Hepatocyte (in vitro differentiated cells): ENCODE results near the gene MCF2L. TPM values are rescaled to one million over a fixed set of nuclear protein-coding genes. Genes with fewer than 3 reads are reported as not detected.

Source experiments
- DNase-seq: peaks from one replicate; pipeline ENCODE4 v3.0.0-alpha.2; 2016; ENCODE audit warnings: low spot score
- H2AFZ ChIP-seq: fragments of 200-600 bp; sonication (generic); 2 replicates; pipeline ENCODE4 v1.6.0; 2016; ENCODE audit warnings: antibody characterized with exemption, mild to moderate bottlenecking
- H3K27ac ChIP-seq: fragments of 200-600 bp; sonication (generic); 2 replicates; pipeline ENCODE4 v1.5.1; 2016; ENCODE audit warnings: mild to moderate bottlenecking
- H3K27me3 ChIP-seq: fragments of 200-600 bp; sonication (generic); 2 replicates; pipeline ENCODE4 v1.6.1; 2016
- H3K36me3 ChIP-seq: fragments of 200-600 bp; sonication (generic); replicated peaks from 2 replicates; pipeline ENCODE4 v1.5.1; 2016; ENCODE audit warnings: low read depth; ENCODE audit not compliant: insufficient read depth
- H3K4me1 ChIP-seq: fragments of 200-600 bp; sonication (generic); 2 replicates; pipeline ENCODE4 v1.5.1; 2016; ENCODE audit warnings: mild to moderate bottlenecking, moderate library complexity; ENCODE audit not compliant: insufficient read depth
- H3K4me2 ChIP-seq: fragments of 200-600 bp; sonication (generic); 2 replicates; pipeline ENCODE4 v1.6.0; 2016
- H3K4me3 ChIP-seq: fragments of 200-600 bp; sonication (generic); 2 replicates; pipeline ENCODE4 v1.5.1; 2016; ENCODE audit warnings: mild to moderate bottlenecking
- H3K79me2 ChIP-seq: fragments of 200-600 bp; sonication (generic); 2 replicates; pipeline ENCODE4 v1.6.0; 2017; ENCODE audit warnings: mild to moderate bottlenecking
- H3K9me2 ChIP-seq: fragments of 200-600 bp; sonication (generic); replicated peaks from 2 replicates; pipeline ENCODE4 v1.6.0; 2017; ENCODE audit warnings: mild to moderate bottlenecking; ENCODE audit not compliant: insufficient read depth
- H3K9me3 ChIP-seq: fragments of 200-600 bp; sonication (generic); 2 replicates; pipeline ENCODE4 v1.5.1; 2016; ENCODE audit warnings: low read depth, mild to moderate bottlenecking
- H4K20me1 ChIP-seq: fragments of 200-600 bp; sonication (generic); 2 replicates; pipeline ENCODE4 v1.6.0; 2016; ENCODE audit warnings: mild to moderate bottlenecking; ENCODE audit not compliant: insufficient read depth, poor library complexity, severe bottlenecking
- EZH2 ChIP-seq: fragments of 200-600 bp; sonication (generic); IDR thresholded peaks from 2 replicates; pipeline ENCODE4 v1.6.1; 2016; ENCODE audit warnings: antibody characterized with exemption, mild to moderate bottlenecking, borderline replicate concordance
- EZH2phosphoT487 ChIP-seq: fragments of 200-600 bp; sonication (generic); IDR thresholded peaks from one replicate; pipeline ENCODE4 v1.6.1; 2018; ENCODE audit warnings: antibody characterized with exemption, mild to moderate bottlenecking, low read depth, moderate library complexity; ENCODE audit not compliant: unreplicated experiment, severe bottlenecking
- WGBS: methylation state at CpG from one replicate; pipeline ENCODE4 v1.1.6; 2016; ENCODE audit warnings: low lambda C conversion rate; ENCODE audit errors: missing lambda C conversion rate; 5-methylcytosine and 5-hydroxymethylcytosine counted together
- polyA plus RNA-seq: library from polyadenylated mRNA; unstranded; fragments of >200 nt; fragmentation: Nextera tagmentation; extraction: Ambion mirVana; gene quantifications from 2 replicates; pipeline ENCODE4 v1.2.1, GENCODE V29; 2016
- total RNA-seq: library from RNA; depleted of rRNA; stranded (reverse); fragments of >200 nt; gene quantifications from 2 replicates; pipeline ENCODE4 v1.2.3, GENCODE V29; 2014
- TF ChIP-seq, protein P1 (sequence below): fragments of 200-600 bp; sonication (generic); IDR thresholded peaks from 2 replicates; pipeline ENCODE4 v1.5.1; 2016; ENCODE audit warnings: antibody characterized with exemption, mild to moderate bottlenecking; ENCODE audit not compliant: poor library complexity

Gene MCF2L
- total and polyA plus RNA-seq, 2 experiments from 2014 or later: 11.1 to 22.4 TPM

DNA sequence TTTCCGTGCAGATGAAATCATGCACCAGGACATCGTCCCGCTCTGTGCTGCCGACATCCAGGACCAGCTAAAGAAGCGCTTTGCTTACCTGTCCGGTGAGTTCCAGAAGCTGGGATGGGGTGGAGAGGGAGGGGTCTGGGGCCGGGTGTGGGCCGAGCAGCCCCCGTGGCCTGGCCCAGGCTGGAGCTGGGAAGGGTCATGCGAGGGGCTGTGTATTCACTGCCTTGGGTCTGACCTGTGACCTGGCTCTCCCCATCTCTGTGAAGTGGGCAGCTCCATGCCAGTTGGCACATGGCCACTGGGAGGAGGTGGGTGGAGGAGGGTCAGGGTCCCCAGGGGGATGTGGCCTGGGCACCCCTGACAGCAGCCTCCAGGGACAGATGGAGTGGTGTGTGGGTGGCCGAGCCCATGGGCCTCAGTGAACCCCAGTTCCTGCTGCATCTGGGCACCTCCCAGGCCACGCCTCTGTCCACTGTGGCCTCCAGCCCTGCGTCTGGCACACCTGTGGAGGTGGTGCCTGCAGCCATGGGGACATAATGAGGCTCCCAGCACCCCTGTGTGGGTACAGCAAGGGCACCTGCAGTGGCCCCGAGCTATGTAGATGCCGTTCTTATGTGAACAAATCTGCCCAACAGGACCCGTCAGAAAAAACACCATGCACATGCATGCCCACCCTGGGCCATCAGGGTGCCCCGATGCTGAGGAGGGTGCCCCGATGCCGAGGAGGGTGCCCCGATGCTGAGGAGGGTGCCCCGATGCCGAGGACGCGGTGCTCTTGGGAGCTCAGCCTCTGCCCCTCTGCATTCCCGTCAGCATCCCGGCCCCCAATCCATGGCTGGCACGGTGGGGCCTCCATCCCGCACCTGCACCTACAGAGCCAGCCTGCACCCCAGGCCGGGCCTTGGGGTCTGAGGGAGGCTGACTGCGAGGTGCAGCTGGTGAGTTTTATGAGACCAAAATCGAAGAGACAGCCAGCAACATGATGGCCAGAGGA, 46.0 kb downstream of the MCF2L start:
- Histone ChIP-seq H2AFZ (no peak overlapping the region), H3K9me2 (no peaks in the 10 kb centered on the region), H3K79me2 (peaks cover 3% of the 10 kb centered on the region), H3K4me3 (no peak overlapping the region), H3K4me2 (no peak overlapping the region), H4K20me1 (no peaks in the 10 kb centered on the region), H3K27me3 (no peaks in the 10 kb centered on the region), H3K36me3 (no peaks in the 10 kb centered on the region), H3K27ac (no peak overlapping the region), H3K9me3 (no peaks in the 10 kb centered on the region), H3K4me1 (peaks cover 6% of the 10 kb centered on the region)
- TF ChIP-seq EZH2 (no peak), EZH2phosphoT487 (no peak)
- TF ChIP-seq, protein P1, sequence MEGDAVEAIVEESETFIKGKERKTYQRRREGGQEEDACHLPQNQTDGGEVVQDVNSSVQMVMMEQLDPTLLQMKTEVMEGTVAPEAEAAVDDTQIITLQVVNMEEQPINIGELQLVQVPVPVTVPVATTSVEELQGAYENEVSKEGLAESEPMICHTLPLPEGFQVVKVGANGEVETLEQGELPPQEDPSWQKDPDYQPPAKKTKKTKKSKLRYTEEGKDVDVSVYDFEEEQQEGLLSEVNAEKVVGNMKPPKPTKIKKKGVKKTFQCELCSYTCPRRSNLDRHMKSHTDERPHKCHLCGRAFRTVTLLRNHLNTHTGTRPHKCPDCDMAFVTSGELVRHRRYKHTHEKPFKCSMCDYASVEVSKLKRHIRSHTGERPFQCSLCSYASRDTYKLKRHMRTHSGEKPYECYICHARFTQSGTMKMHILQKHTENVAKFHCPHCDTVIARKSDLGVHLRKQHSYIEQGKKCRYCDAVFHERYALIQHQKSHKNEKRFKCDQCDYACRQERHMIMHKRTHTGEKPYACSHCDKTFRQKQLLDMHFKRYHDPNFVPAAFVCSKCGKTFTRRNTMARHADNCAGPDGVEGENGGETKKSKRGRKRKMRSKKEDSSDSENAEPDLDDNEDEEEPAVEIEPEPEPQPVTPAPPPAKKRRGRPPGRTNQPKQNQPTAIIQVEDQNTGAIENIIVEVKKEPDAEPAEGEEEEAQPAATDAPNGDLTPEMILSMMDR: no peak
- WGBS: 95% methylated on average over 25 of the region's 31 CpGs
- no peak for DNase-seq

DNA sequence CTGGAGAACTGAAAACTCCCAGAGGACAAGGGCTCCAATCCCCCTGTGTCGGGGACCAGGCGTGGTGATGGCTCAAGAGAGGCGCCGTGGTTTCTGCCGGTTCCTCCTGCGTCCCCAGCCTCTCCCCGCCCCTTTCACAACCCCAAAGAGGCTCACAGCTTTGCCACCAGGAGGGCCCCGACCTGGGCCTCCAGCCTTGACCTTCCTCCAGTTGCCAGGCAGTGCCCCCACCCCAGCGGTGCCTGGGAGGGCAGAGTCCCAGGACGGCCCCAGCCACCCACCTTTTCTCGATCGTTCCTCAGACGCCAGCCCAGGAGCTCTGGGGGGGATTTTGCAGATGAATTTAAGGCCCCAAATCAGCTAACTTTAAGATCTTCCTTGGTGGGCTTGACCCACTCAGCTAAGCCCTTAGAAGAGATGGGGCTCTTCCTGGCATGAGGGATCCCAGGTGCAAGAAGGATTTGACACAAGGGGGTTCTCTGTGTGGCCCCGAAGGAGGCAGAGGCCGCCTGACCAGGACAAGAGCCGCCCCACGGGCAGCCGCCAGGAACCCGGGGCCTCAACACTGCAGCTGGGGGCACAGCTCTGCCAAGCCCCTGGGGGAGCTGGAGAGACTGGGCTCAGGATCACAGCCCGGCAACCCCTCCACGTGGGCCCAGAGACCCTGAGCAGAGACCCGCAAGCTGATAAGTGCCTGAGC, 47.0 kb downstream of the MCF2L start:
- Histone ChIP-seq H3K9me3 (no peaks in the 10 kb centered on the region), H3K36me3 (no peaks in the 10 kb centered on the region), H3K9me2 (no peaks in the 10 kb centered on the region), H2AFZ (no peak overlapping the region), H3K4me2 (no peak overlapping the region), H3K27ac (no peak overlapping the region), H3K4me1 (peaks cover 6% of the 10 kb centered on the region), H3K27me3 (no peaks in the 10 kb centered on the region), H3K4me3 (no peak overlapping the region), H4K20me1 (no peaks in the 10 kb centered on the region), H3K79me2 (peaks cover 1% of the 10 kb centered on the region)
- TF ChIP-seq EZH2phosphoT487 (no peak), EZH2 (no peak)
- TF ChIP-seq, protein P1: no peak
- no peak for DNase-seq
- WGBS: 93% methylated on average over 22 of the region's 22 CpGs

DNA sequence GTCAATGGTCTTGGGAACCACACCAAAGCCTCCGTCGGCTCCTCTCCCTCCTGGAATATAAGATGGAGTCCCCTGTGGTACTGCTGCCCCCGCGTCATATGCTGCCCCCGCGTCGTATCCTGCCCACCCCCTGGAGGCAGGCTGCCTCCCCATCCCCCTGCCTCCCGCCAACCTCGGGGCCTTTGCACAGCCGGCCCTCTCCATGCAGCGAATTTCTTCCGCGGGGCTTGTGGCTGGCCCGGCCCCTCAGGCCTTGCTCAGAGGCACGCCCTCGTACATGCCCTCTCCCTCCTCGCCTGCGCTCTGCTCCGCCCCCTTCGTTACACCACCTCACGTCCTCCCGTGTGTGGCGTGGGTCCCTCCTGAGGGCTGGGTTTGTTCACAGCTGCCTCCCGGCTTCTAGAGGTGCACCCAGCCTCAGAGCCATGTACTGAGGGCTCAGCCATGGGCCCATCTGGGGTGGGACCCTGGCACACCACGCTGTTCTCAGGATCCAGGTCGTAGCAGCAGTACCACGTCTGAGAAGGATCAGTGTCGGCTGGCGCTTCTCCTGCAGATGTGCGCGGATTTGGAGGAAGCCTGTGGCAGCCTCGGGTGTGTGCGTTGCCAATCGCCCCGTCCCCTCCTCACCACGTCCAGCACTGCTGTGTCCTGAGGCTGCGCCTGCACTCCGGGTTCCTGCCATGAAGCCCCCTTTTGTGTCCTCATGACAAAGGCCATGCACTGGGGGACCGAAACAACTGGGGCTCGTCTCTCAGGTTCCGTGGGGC, 47.7 kb downstream of the MCF2L start:
- TF ChIP-seq EZH2phosphoT487 (no peak), EZH2 (no peak)
- TF ChIP-seq, protein P1: no peak
- Histone ChIP-seq H3K4me2 (no peak overlapping the region), H3K9me3 (no peaks in the 10 kb centered on the region), H3K9me2 (no peaks in the 10 kb centered on the region), H3K36me3 (no peaks in the 10 kb centered on the region), H3K27me3 (no peaks in the 10 kb centered on the region), H3K4me3 (no peak overlapping the region), H4K20me1 (no peaks in the 10 kb centered on the region), H2AFZ (no peak overlapping the region), H3K27ac (no peak overlapping the region), H3K79me2 (no peaks in the 10 kb centered on the region), H3K4me1 (peaks cover 6% of the 10 kb centered on the region)
- DNase-seq: no peak
- WGBS: 95% methylated on average over 36 of the region's 41 CpGs
